PFSK-1 (cell line): Measurements from ENCODE around the gene UTP14C.

ENCODE experiments used
- FOXP2 ChIP-seq: optimal IDR thresholded peaks from 2 replicates; pipeline ENCODE3; 2011; ENCODE audit warnings: borderline replicate concordance, control low read depth, inconsistent platforms; ENCODE audit not compliant: insufficient read depth; ENCODE audit errors: extremely low read length, extremely low read depth
- POLR2AphosphoS5 ChIP-seq: IDR thresholded peaks from 2 replicates; pipeline ENCODE4 v1.6.1; 2012; ENCODE audit warnings: low read depth, mild to moderate bottlenecking, control low read depth, low read length, moderate library complexity
- REST ChIP-seq, 2 experiments: IDR thresholded peaks; 2 replicates each; pipeline versions ENCODE4 v1.6.1 to v1.8.0; 2011 to 2012; ENCODE audit warnings: low read depth in 2 of 2, low read length in 2 of 2, control low read depth in 1 of 2, inconsistent platforms in 1 of 2, mild to moderate bottlenecking in 1 of 2, moderate library complexity in 1 of 2; ENCODE audit not compliant: insufficient read depth in 1 of 2
- SIN3A ChIP-seq: IDR thresholded peaks from 2 replicates; pipeline ENCODE4 v1.6.1; 2012; ENCODE audit warnings: mild to moderate bottlenecking, low read length, moderate library complexity, borderline replicate concordance; ENCODE audit not compliant: insufficient read depth
- TAF1 ChIP-seq: IDR thresholded peaks from 2 replicates; pipeline ENCODE4 v1.6.1; 2012; ENCODE audit warnings: low read length, control low read depth, borderline replicate concordance; ENCODE audit not compliant: insufficient read depth

The UTP14C gene

GRCh38 chr13:51999510-51999911 is 25.0 kb upstream of the UTP14C start:
- TF ChIP-seq SIN3A (no peak), FOXP2 (no peak), POLR2AphosphoS5 (no peak), REST (IDR thresholded peaks at IDR 0.05; ENCODE audit: insufficient read depth in 1 of 2, low read depth in 2 of 2, low read length in 2 of 2) (no peak), TAF1 (no peak)

GRCh38 chr13:51999921-52000320 is 24.6 kb upstream of the UTP14C start:
- no peak for TF ChIP-seq FOXP2
- no peak for TF ChIP-seq REST (IDR thresholded peaks at IDR 0.05; ENCODE audit: insufficient read depth in 1 of 2, low read depth in 2 of 2, low read length in 2 of 2)
- no peak for TF ChIP-seq POLR2AphosphoS5
- no peak for TF ChIP-seq SIN3A
- TF ChIP-seq TAF1: no peak

- no peak for TF ChIP-seq REST (IDR thresholded peaks at IDR 0.05; ENCODE audit: insufficient read depth in 1 of 2, low read depth in 2 of 2, low read length in 2 of 2)
- TF ChIP-seq TAF1: no peak
- no peak for TF ChIP-seq SIN3A
- no peak for TF ChIP-seq POLR2AphosphoS5
- no peak for TF ChIP-seq FOXP2
Measured at GRCh38 chr13:52001120-52001731, 23.3 kb upstream of the UTP14C start.

- TF ChIP-seq REST (IDR thresholded peaks at IDR 0.05; ENCODE audit: insufficient read depth in 1 of 2, low read depth in 2 of 2, low read length in 2 of 2) (no peak), FOXP2 (no peak), POLR2AphosphoS5 (no peak), SIN3A (no peak), TAF1 (no peak)
Measured at GRCh38 chr13:52002361-52002760, 22.1 kb upstream of the UTP14C start.
